ENCODE results near the gene GKN2.

DNA sequence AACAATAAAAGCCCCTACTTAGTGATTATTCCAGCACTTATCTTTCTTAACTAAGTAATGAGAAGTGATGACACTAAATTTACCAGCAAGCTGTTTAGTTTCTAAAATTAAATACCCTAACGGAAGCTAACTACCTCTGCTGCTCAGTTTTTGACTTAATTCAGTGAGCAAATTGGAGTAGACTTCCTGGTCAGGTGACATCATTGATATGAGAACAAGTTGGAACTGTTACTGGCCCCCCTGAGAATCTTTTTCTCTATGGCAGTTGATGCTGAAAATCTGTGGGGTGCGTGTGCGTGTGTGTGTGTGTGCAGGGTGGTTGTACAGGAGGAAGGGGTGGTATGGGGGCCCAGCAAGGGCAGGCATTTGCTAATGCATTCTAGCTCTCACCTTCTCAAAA lies 46.0 kb downstream of the GKN2 start:
- TF ChIP-seq, protein P1, sequence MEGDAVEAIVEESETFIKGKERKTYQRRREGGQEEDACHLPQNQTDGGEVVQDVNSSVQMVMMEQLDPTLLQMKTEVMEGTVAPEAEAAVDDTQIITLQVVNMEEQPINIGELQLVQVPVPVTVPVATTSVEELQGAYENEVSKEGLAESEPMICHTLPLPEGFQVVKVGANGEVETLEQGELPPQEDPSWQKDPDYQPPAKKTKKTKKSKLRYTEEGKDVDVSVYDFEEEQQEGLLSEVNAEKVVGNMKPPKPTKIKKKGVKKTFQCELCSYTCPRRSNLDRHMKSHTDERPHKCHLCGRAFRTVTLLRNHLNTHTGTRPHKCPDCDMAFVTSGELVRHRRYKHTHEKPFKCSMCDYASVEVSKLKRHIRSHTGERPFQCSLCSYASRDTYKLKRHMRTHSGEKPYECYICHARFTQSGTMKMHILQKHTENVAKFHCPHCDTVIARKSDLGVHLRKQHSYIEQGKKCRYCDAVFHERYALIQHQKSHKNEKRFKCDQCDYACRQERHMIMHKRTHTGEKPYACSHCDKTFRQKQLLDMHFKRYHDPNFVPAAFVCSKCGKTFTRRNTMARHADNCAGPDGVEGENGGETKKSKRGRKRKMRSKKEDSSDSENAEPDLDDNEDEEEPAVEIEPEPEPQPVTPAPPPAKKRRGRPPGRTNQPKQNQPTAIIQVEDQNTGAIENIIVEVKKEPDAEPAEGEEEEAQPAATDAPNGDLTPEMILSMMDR (IDR thresholded peaks at IDR 0.05; ENCODE audit: poor library complexity, severe bottlenecking): no peak
- TF ChIP-seq EP300 (conservative IDR thresholded peaks at IDR 0.05; ENCODE audit: poor library complexity, severe bottlenecking): no peak

Data from neural cell (in vitro differentiated cells).